Suprapubic skin (tissue), 4 donors: ENCODE measurements around the gene EPHA2.

ENCODE experiments used
- CTCF ChIP-seq, 2 donors: fragments of 200-600 bp in 1 of 2; fragments of 450-650 bp in 1 of 2; sonication (generic) in 1 of 2; IDR thresholded peaks; one replicate each; pipeline ENCODE4 v1.5.1; 2016 to 2019; ENCODE audit warnings: antibody characterized with exemption in 2 of 2, mild to moderate bottlenecking in 1 of 2, moderate library complexity in 1 of 2
- EP300 ChIP-seq: sonication (generic); formaldehyde crosslinking; IDR thresholded peaks from one replicate; pipeline ENCODE4 v1.6.1; 2017; ENCODE audit warnings: antibody characterized with exemption
- POLR2A ChIP-seq, 2 donors: fragments of 450-650 bp; IDR thresholded peaks; one replicate each; pipeline ENCODE4 v1.6.1; 2017; ENCODE audit warnings: antibody characterized with exemption in 2 of 2, mild to moderate bottlenecking in 2 of 2, moderate library complexity in 2 of 2
- POLR2AphosphoS5 ChIP-seq, 3 donors: sonication (generic); formaldehyde crosslinking; IDR thresholded peaks; one replicate each; pipeline ENCODE4 v1.6.1; 2017; ENCODE audit warnings: antibody characterized with exemption in 3 of 3

DNA sequence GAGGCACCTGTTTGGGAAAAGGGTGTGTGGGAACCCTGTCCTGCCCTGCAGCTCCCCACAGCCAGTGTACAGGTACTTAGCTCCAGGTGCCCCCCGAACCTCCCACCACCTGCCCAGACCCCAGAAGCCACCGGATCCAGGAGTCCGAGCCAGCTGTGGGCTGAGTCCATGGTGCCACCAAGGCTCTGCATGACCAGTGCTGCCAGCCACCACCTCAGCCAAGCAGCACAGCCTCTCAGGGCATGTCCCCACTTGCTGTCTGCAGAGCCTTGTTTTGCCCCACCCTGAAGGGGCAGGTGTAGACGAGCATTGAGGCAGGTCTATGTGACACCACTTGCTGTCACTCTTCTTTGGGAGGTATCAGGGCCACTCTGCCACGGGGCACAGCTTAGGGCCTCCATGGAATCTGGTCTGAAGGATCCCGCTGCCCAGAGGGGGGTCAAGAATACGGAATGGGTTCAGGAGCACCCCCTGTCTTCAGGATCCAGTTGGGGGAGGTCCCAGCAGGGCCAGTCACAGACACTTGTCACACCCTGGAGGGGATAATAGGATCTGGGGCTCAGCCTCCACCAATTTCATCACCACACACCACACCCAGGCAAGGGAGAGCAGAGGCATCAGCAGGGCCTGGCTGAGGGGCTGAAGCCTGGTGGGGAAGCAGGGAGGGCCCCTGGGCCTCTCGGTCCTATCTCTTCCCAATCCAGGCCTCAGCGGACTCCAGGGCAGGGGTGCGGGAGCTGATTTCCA, 28.9 kb upstream of the EPHA2 start:
- no peak for TF ChIP-seq EP300
- TF ChIP-seq CTCF (IDR thresholded peaks at IDR 0.05), result no peak
- TF ChIP-seq POLR2AphosphoS5 (IDR thresholded peaks at IDR 0.05), result no peak
- TF ChIP-seq POLR2A (IDR thresholded peaks at IDR 0.05), result no peak
